Fibroblast of lung (primary cell): ENCODE data around the gene PANK4.
A peak's percentile ranks its signal among the peaks of the same experiment; 100 is the strongest.

ENCODE experiments used
- EZH2 ChIP-seq: IDR thresholded peaks from 2 replicates; pipeline ENCODE4 v1.5.1; 2012; ENCODE audit warnings: low read length, control low read depth, mild to moderate bottlenecking; ENCODE audit errors: missing control alignments
- TF ChIP-seq, protein P1 (sequence below), 2 donors: IDR thresholded peaks in 1 of 2; conservative IDR thresholded peaks in 1 of 2; 1 replicate in 1 of 2; 2 replicates in 1 of 2; pipeline ENCODE4 v1.5.1; 2011 to 2012; ENCODE audit warnings: low read length in 2 of 2, control low read depth in 1 of 2, inconsistent platforms in 1 of 2, low read depth in 1 of 2, mild to moderate bottlenecking in 1 of 2

DNA sequence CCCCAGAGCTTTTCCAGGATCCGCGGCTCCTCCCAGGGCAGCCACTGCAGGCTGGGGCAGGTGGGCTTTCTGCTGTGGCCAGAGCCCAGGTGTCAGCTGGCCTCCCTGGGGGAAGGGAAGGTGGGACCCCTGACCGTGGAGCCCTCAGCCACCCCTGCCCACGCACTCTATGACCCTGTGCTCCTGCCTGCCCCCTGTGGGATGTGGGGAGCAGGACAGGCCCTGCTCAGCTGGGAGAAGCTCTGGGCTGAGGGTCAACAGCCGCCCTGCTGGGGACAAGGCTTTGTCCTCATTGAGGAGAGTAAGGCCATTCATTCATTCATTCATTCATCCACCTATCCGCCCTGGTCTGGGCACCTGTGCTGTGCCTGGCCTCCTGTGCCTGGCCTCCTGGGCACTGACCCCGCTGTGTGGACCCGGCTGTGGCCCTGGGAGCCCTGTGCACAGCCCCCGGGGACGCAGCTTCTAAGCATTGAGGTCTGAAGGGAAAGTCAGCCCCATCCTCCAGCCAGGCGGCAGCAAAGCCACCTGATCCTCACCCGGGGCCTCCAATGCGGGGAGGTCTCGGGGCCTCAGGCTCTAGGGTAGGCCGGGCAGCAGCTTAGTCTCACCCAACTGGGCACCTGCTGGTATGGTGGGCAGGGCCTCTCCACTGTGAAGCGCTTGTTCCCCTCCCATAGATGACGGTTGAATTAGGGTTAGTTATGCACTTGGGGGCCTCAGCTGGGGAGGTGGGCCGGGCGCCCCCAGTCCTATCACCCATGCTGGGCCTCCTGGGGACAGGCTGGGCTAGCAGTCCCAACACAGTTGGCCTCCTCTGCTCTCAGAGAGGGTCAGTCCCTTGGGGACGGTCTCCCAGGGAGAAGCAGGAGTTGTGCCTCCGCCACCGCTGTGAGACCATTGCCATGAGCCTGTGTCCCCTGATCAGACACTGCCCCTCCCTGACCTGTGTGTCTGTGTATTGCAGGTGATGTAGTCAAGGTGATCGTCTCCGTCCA is 35.8 kb upstream of the PANK4 start:
- TF ChIP-seq, protein P1, sequence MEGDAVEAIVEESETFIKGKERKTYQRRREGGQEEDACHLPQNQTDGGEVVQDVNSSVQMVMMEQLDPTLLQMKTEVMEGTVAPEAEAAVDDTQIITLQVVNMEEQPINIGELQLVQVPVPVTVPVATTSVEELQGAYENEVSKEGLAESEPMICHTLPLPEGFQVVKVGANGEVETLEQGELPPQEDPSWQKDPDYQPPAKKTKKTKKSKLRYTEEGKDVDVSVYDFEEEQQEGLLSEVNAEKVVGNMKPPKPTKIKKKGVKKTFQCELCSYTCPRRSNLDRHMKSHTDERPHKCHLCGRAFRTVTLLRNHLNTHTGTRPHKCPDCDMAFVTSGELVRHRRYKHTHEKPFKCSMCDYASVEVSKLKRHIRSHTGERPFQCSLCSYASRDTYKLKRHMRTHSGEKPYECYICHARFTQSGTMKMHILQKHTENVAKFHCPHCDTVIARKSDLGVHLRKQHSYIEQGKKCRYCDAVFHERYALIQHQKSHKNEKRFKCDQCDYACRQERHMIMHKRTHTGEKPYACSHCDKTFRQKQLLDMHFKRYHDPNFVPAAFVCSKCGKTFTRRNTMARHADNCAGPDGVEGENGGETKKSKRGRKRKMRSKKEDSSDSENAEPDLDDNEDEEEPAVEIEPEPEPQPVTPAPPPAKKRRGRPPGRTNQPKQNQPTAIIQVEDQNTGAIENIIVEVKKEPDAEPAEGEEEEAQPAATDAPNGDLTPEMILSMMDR (conservative IDR thresholded peaks at IDR 0.05 in 1 of 2, IDR thresholded peaks at IDR 0.05 in 1 of 2; ENCODE audit: low read depth in 1 of 2, low read length in 2 of 2): peak; percentile 31 to 35
- TF ChIP-seq EZH2: no peak
